ENCODE data around the gene LBX1.

GRCh38 chr10:101267776-101268175 is 38.5 kb upstream of the LBX1 start:
- no peak for TF ChIP-seq POLR2AphosphoS5 (IDR thresholded peaks at IDR 0.05; ENCODE audit: low read depth, low read length)
- TF ChIP-seq POLR2A (IDR thresholded peaks at IDR 0.05; ENCODE audit: low read depth, low read length), result no peak
- no peak for TF ChIP-seq TAF1 (IDR thresholded peaks at IDR 0.05; ENCODE audit: low read depth, low read length)
- no peak for TF ChIP-seq POU2F2 (IDR thresholded peaks at IDR 0.05; ENCODE audit: low read depth, low read length)
- TF ChIP-seq PAX5 (IDR thresholded peaks at IDR 0.05; ENCODE audit: insufficient read depth, low read length, severe bottlenecking), result no peak

Data from GM12891 (cell line).